ENCODE results near the gene STK25.

DNA sequence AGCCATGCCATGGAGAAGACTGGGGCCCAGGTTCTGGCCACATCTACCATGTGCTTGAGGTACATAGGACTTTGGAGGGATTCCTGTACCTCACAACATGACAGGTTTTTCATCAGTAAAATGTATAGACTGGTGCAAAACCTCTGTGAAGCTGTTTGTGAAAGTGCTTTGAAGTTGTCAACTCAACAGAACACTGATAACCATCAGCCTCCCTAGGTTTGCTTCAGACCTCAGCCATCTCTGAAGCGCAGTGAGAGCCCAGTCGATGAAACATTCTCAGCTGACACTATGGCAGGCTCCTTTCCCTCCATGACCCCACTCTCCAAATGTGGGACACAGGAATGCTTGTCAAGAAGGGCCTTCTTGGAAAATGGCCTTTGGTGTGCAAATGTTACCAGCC lies 38.6 kb downstream of the STK25 start:
- TF ChIP-seq CEBPB (IDR thresholded peaks at IDR 0.05; ENCODE audit: low read depth, low read length) = no peak
- no peak for TF ChIP-seq EP300 (IDR thresholded peaks at IDR 0.05; ENCODE audit: borderline replicate concordance in 1 of 2, low read depth in 2 of 2, low read length in 2 of 2)
- TF ChIP-seq FOSL1 (IDR thresholded peaks at IDR 0.05; ENCODE audit: insufficient read depth, low read depth, low read length) = no peak
- TF ChIP-seq CTCF (IDR thresholded peaks at IDR 0.05; ENCODE audit: control extremely low read depth in 1 of 3, insufficient read depth in 1 of 3, low read depth in 1 of 3, low read length in 3 of 3) = no peak
